Esophagus muscularis mucosa (tissue), 4 donors: Measurements from ENCODE around the gene DAB1. TPM values are rescaled to one million over a fixed set of nuclear protein-coding genes. Genes with fewer than 3 reads are reported as not detected.

Experiments
- DNase-seq: peaks from one replicate; pipeline ENCODE4 v3.0.0-alpha.2; 2017; ENCODE audit errors: extremely low spot score
- H3K27ac ChIP-seq, 4 donors: fragments of 200-600 bp; sonication (generic); replicated peaks in 1 of 4; 1 replicate in 3 of 4; 2 replicates in 1 of 4; pipeline ENCODE4 v1.5.1; 2016 to 2019; ENCODE audit warnings: mild to moderate bottlenecking in 1 of 4
- H3K27me3 ChIP-seq, 4 donors: fragments of 200-600 bp; sonication (generic); one replicate each; pipeline versions ENCODE4 v1.5.1 to v1.6.0; 2016 to 2019
- H3K36me3 ChIP-seq, 4 donors: fragments of 200-600 bp; sonication (generic); one replicate each; pipeline ENCODE4 v1.5.1; 2016 to 2019
- H3K4me1 ChIP-seq, 4 donors: fragments of 200-600 bp; sonication (generic); one replicate each; pipeline ENCODE4 v1.5.1; 2016 to 2019
- H3K4me3 ChIP-seq, 4 donors: fragments of 200-600 bp; sonication (generic); 1 replicate in 2 of 4; 2 replicates in 2 of 4; pipeline ENCODE4 v1.5.1; 2016 to 2019; ENCODE audit warnings: mild to moderate bottlenecking in 4 of 4, moderate library complexity in 1 of 4
- H3K9me3 ChIP-seq, 4 donors: fragments of 200-600 bp; sonication (generic); 1 replicate in 3 of 4; 2 replicates in 1 of 4; pipeline ENCODE4 v1.5.1; 2016 to 2019
- CTCF ChIP-seq, 3 experiments: fragments of 200-600 bp in 2 of 3; fragments of 450-650 bp in 1 of 3; sonication (generic) in 2 of 3; IDR thresholded peaks; one replicate each; pipeline ENCODE4 v1.5.1; 2017 to 2019; ENCODE audit warnings: antibody characterized with exemption in 3 of 3, mild to moderate bottlenecking in 2 of 3, moderate library complexity in 1 of 3
- EP300 ChIP-seq: sonication (generic); formaldehyde crosslinking; IDR thresholded peaks from one replicate; pipeline ENCODE4 v1.6.1; 2017; ENCODE audit warnings: antibody characterized with exemption
- POLR2A ChIP-seq: fragments of 450-650 bp; IDR thresholded peaks from one replicate; pipeline ENCODE4 v1.6.1; 2017; ENCODE audit warnings: antibody characterized with exemption, moderate library complexity, mild to moderate bottlenecking, low read depth
- POLR2AphosphoS5 ChIP-seq, 2 donors: sonication (generic); formaldehyde crosslinking; IDR thresholded peaks; one replicate each; pipeline ENCODE4 v1.6.1; 2017; ENCODE audit warnings: antibody characterized with exemption in 2 of 2
- WGBS: methylation state at CpG from one replicate; pipeline ENCODE4 v1.1.5; 2018; 5-methylcytosine and 5-hydroxymethylcytosine counted together
- intact Hi-C: fragments of 100-400 bp; cut with DNase I; formaldehyde crosslinking; loops from one replicate; pipeline ENCODE4 v1.15.1; 2023
- total RNA-seq, 4 donors: library from RNA; depleted of rRNA; stranded (reverse); fragments of >200 nt; gene quantifications; one replicate each; pipeline versions ENCODE4 v1.1.0 to v1.2.1, GENCODE V29; 2016

DAB1 gene
- total RNA-seq, 4 donors from 2014 or later, result 0.26 to 1.3 (median 0.37) TPM

- no peak overlapping the region for H3K27ac ChIP-seq
- no peak for TF ChIP-seq POLR2A
- no peak for TF ChIP-seq POLR2AphosphoS5 (IDR thresholded peaks at IDR 0.05)
- no peak for TF ChIP-seq CTCF (IDR thresholded peaks at IDR 0.05)
- no peak for TF ChIP-seq EP300
- peaks cover 0 to 3% (median 0%) of the 10 kb centered on the region in 4 donors for H3K9me3 ChIP-seq
- H3K4me3 ChIP-seq, result no peak overlapping the region
- no peak for DNase-seq
- H3K36me3 ChIP-seq, result no peaks in the 10 kb centered on the region
- peaks cover 0 to 8% (median 0%) of the 10 kb centered on the region in 4 donors for H3K27me3 ChIP-seq
- intact Hi-C loops, result no loop called here
- no peaks in the 10 kb centered on the region for H3K4me1 ChIP-seq
- WGBS, result 61% methylated on average over 5 of the region's 5 CpGs
These were observed 158.8 kb downstream of the DAB1 start for GRCh38 chr1:57265104-57265503.

GRCh38 chr1:57262472-57262871 lies 161.4 kb downstream of the DAB1 start:
- intact Hi-C loops, result no loop called here
- no peaks in the 10 kb centered on the region for H3K27me3 ChIP-seq
- WGBS, result 82% methylated on average over 3 of the region's 3 CpGs
- no peak overlapping the region for H3K27ac ChIP-seq
- no peak for DNase-seq
- H3K36me3 ChIP-seq, result no peaks in the 10 kb centered on the region
- H3K4me3 ChIP-seq, result no peak overlapping the region
- TF ChIP-seq CTCF (IDR thresholded peaks at IDR 0.05) (no peak), POLR2AphosphoS5 (IDR thresholded peaks at IDR 0.05) (no peak), POLR2A (no peak), EP300 (no peak)
- no peaks in the 10 kb centered on the region for H3K4me1 ChIP-seq
- peaks cover 0 to 3% (median 0%) of the 10 kb centered on the region in 4 donors for H3K9me3 ChIP-seq

- Histone ChIP-seq H3K9me3 (no peaks in the 10 kb centered on the region), H3K36me3 (no peaks in the 10 kb centered on the region), H3K4me1 (no peaks in the 10 kb centered on the region), H3K27me3 (no peaks in the 10 kb centered on the region), H3K27ac (no peak overlapping the region), H3K4me3 (no peak overlapping the region)
- intact Hi-C loops, result no loop called here
- WGBS, result 80% methylated on average over 5 of the region's 5 CpGs
- TF ChIP-seq POLR2AphosphoS5 (IDR thresholded peaks at IDR 0.05) (no peak), CTCF (IDR thresholded peaks at IDR 0.05) (no peak), EP300 (no peak), POLR2A (no peak)
- DNase-seq, result no peak
These were observed 165.1 kb downstream of the DAB1 start for GRCh38 chr1:57258557-57259325.

- DNase-seq, result no peak
- TF ChIP-seq POLR2AphosphoS5 (IDR thresholded peaks at IDR 0.05) (no peak), CTCF (IDR thresholded peaks at IDR 0.05) (no peak), POLR2A (no peak), EP300 (no peak)
- H3K9me3 ChIP-seq, result no peaks in the 10 kb centered on the region
- intact Hi-C loops, result no loop called here
- no peaks in the 10 kb centered on the region for H3K27me3 ChIP-seq
- H3K27ac ChIP-seq, result no peak overlapping the region
- no peaks in the 10 kb centered on the region for H3K36me3 ChIP-seq
- WGBS, result 88% methylated on average over 5 of the region's 5 CpGs
- no peaks in the 10 kb centered on the region for H3K4me1 ChIP-seq
- H3K4me3 ChIP-seq, result no peak overlapping the region
These were observed 167.9 kb downstream of the DAB1 start for GRCh38 chr1:57255945-57256344.
